Stimulated activated CD8-positive, alpha-beta memory T cell treated with anti-CD3 and anti-CD28 coated beads, Interleukin-12 subunit alpha, Interleukin-12 subunit beta, amount 100 ng/mL, for 4 hours (primary cell): Measurements from ENCODE around the gene P2RX5.

Experiments used
- DNase-seq: peaks from one replicate; pipeline ENCODE4 v3.0.0-alpha.2; 2020; ENCODE audit warnings: low read depth

The P2RX5 gene

DNA sequence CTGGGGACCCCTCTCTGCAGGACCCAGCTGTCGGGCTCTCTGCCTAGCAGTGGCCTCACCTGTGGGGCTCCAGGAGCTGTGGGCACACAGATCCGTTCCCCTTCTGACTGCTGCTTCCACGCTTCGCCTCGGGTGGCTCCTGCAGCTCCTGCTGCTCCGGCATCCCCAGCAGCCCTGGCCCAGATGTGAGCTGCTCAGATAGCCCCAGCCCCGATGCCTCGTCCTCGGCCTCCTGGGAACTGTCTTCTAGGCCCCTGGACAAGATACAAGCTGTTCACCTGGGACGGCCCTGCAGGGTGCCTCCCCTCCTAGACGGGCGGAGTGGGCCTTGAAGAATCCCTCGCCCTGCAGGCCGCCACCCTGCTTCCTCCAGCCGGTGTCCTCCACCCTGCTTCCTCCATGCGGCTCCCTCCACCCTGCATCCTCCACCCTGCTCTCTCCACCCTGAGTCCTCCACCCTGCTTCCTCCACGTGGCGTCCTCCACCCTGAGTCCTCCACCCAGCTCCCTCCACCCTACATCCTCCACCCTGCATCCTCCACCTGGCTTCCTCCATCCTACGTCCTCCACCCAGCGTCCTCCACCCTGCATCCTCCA, 16.3 kb downstream of the P2RX5 start:
- no peak for DNase-seq

- no peak for DNase-seq
These were observed 17.0 kb downstream of the P2RX5 start for GRCh38 chr17:3678821-3679530.

DNA sequence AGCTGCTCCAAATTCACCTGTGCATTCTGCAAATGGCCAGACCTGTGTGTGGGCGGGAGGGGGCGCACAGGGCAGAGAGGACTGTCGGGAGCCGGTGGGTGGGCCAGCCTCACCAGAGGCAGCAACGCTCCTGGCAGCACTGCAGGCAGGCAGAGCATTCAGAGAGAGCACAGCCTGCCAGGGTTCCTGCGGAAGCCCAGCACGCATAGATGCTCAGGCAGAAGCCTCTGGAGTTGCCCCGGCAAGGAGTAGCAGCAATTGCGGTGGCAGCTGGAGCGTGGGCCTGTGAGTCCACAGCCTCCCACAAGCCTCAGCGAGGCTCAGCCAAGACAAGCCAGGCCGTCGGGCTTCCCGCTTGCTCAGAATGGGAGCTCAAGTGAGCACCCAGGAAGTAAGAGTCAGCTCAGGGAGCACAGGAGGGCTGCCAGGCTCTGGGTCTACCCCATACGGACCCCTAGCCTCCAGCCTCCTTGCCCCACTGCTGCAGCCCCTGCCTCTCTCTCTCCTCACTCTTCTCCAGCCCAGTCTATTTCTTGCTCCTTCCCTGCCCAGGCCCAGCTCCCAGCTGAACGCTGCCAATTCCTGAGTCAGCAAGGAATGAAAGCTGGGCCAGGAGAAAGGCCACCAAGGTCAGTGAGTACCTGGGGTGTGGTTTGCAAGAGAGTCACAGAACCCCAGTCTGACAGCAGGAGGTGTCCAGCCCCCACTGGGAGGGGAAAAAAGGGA, 17.7 kb downstream of the P2RX5 start:
- no peak for DNase-seq

DNA sequence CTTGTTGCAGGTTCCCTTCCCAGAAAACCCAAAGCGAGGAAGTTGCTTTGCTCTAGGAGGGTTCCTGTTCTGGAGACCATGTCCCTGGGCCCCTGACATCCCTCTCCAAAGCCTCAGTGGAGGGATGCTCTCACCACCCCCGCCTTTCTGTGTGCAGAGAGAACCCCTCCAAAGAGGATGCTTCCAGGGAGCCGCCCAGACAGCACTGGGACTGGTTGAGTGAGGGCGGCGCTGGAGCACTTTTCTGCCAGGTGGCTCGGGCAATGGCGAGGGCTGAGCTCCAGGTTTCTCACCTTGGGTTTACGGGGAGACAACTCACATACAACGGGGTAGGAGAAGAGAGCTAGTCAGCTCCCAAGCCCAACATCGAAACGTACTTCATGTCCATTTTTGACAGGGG, 20.1 kb downstream of the P2RX5 start:
- DNase-seq, result no peak

DNA sequence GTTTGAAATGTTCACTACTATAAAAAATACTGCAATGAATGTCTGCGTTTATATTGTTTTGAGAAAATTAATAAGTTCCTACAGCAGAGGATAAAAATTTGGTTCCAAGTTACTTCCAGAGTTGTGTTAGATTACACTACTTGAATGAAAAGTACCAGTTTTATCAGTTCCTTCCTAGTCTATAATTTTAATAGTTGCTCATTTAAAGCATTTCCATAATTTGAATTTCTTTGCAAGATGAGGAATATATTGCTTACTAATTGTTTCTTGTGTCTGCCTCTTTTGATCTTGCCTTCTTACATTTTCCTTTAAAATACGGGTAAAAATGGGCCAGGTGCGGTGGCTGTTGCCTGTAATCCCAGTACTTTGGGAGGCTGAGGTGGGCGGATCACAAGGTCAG, 23.4 kb downstream of the P2RX5 start:
- DNase-seq, result no peak

DNA sequence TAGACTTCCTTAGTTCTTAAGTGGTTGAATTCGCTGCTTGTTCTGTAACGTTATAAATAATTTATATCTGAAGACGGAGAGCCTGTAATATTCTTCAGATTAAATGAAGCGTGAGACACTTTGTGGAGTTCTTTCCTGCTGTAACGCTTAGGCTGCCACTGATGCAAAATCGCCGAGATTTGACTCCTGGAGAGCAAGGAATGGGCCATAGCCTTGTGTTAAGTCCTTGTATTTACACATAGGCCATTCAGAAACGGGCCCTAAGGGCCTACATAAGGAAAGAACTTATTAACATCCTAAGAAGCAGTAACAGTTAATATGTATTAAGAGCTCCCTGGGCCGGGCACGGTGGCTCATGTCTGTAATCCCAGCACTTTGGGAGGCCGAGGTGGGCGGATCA, 26.4 kb downstream of the P2RX5 start:
- no peak for DNase-seq

DNA sequence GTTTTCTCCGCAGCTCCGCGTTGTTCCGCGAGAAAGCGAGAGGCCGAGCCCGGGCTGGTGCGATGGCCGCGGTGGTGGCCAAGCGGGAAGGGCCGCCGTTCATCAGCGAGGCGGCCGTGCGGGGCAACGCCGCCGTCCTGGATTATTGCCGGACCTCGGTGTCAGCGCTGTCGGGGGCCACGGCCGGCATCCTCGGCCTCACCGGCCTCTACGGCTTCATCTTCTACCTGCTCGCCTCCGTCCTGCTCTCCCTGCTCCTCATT, 26.9 kb downstream of the P2RX5 start:
- DNase-seq, result no peak

DNA sequence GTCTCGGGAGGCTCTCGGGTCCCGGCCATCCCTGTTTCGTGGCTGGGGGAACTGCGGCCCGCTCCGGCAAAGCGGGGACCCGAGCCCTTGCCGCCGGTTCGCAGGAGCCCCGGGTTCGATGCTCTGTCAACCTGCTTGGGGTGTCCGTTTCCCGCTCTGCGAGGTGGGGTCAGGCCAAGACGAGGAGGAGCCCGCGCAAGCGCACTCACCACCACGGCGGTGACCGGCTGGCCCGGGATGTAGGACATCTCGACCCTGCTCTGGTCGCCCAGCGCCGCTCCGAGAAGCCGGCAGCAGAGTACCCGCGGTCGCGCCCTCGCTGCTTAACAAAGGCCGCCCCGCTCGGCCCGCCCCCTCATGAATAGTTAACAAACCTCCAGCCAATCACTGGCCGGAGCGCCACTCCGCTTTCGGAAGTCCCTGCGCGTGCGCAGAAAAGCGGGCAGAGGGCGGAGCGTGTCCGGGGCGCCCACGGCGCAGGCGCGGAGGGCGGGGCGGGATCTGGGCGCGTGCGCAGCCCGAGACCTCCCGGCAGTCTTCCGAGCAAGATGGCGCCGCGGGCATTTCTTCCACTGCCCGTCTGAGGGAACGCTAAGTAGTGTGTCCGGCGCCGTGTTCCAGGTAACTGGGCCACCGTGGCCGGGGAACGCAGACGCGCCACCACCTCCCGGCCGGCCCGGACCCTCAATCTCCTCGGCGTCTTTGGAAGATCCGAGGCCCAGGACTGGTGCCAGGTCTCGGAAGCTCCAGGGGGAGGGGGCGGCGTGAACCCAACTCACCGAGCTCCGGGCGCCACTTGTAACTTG, 27.5 kb downstream of the P2RX5 start, which contains the start of the genes EMC6 and TAX1BP3:
TSS of gene EMC6 (plus strand) at position 534 of the 806 bp plus-strand sequence. CDS start 335 bp downstream, outside the sequence.
TSS of gene TAX1BP3 (minus strand) at position 300 of the 806 bp plus-strand sequence. CDS start at position 248, 52 bp downstream.
- peak; percentile 99 for DNase-seq

- DNase-seq, result peak; percentile 7
These were observed 28.3 kb downstream of the P2RX5 start for GRCh38 chr17:3667366-3668278.

DNA sequence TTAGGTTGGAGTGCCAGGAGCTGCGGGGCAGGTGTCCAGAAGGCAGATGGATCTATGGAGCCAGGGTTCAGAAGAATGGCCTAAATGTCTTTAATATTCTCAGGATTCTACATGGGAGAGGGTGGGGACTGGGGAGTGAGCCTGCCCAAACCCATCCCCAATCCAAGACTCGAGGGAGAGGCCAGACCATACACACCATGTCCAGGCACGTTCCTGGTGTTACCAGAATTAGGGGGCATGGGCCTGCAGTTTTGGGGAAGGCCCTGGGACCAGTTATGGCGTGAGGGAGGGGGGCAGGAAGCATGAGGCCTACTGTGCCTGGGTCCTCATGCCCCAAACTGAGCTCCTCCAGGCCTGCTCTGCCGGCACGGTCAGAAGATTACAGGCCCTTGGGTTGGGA, 29.4 kb downstream of the P2RX5 start:
- no peak for DNase-seq

DNA sequence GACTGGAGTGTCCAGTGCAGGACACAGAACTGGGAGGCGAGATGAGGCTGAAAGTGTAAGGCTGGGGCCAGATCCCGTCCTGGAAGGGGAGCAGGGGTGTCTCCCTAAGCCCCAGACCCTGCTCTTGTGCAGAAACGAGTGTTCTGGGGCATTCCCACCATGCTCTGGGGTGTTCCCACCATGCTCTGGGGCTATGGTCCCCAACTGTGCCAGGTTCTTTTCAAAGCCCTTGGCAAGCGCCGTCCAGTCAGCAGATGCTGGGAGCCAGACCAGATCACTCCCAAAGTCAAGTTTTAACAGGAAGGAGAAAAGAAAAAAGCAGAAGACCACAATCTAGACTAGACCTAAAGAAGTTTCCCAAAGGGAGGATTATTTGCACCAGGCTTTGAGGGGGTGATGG, 30.1 kb downstream of the P2RX5 start:
- DNase-seq, result no peak

- DNase-seq, result no peak
These were observed 32.6 kb downstream of the P2RX5 start for GRCh38 chr17:3663102-3664011.

- no peak for DNase-seq
These were observed 35.6 kb downstream of the P2RX5 start for GRCh38 chr17:3660311-3660891.

DNA sequence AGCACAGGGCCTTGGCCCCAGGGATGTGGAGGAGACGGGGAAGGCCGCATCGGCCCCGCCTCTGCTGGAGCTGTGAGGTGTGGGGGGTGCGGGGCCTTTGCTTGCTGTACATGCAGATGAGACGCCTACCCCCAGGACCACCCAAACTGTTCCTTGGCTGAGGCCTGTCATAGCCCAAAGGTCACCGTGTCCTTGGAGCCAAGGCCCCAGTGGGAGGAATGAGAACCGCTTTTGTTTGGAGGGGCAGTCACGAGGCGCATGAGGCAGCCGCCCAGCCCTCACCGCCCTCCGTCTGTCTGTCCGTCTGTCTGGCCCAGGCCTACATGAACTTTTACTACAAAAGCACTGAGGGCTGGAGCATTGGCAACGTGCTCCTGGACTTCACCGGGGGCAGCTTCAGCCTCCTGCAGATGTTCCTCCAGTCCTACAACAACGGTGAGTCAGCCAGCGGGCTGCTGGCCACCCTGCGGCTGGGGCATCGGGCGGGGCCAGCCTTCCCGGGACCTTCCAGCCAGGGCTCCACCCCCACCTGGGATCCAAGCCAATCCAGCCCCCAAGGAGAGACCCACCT, 36.3 kb downstream of the P2RX5 start:
- DNase-seq, result no peak

DNA sequence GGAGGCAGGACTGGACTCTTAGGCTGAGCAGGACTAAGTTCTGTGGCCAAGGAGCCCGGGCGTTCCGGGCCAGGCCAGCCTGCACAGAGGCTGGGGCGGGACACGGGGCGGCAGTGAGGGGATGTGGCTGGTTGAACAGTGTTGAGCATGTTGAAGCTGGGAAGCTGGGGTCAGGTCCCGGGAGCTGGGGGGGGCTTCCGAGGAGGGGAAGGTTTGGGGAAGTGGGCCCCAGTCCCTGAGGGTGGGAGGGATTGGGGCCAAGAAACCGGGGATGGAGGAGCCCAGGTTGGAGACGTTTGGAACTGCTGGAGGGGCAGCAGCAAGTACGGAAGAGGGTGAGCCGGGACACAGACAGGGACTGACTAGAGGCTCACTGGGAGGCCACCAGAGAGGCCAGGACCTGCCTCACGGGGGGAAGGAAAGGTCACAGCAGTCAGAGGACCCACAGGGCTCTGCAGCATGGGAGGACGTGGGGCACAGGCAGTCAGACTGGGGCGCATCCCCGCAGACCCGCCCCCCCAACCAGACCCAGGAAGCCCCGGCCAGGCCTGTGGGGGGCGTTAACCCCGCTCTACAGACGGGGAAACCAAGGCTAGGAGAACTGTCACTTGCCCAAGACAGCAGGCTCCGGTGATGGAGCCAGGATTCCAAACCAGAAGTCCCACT, 37.0 kb downstream of the P2RX5 start:
- DNase-seq, result no peak

GRCh38 chr17:3657874-3658783, 37.8 kb downstream of the P2RX5 start:
- DNase-seq, result no peak

DNA sequence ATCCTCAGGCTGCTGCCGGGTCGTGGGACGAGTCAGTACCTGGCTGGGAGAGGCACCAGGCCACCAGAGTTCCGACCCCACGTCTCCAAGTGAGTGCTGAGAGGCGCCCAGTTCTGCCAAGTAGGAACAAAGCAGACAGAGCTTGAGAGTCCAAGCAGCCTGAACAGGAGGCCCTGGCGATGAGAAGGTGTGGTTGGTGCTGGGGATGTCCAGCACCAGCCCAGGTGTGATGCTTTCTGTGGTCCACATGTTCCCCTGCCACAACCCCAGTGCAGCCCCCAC, 38.4 kb downstream of the P2RX5 start:
- no peak for DNase-seq
